Muscle layer of colon (tissue), 2 donors: Measurements from ENCODE around the gene PYGO2.

Experiments used
- H3K27ac ChIP-seq: one replicate; pipeline ENCODE4 v1.7.0; 2013; ENCODE audit warnings: low read depth, mild to moderate bottlenecking, low read length, moderate library complexity
- H3K27me3 ChIP-seq, 2 donors: one replicate each; pipeline ENCODE4 v1.7.0; 2013; ENCODE audit warnings: low read length in 2 of 2, mild to moderate bottlenecking in 2 of 2; ENCODE audit not compliant: insufficient read depth in 2 of 2, control insufficient read depth in 1 of 2
- H3K36me3 ChIP-seq: one replicate; pipeline ENCODE4 v1.7.0; 2013; ENCODE audit warnings: mild to moderate bottlenecking, low read length; ENCODE audit not compliant: insufficient read depth
- H3K4me1 ChIP-seq: one replicate; pipeline ENCODE4 v1.7.0; 2013; ENCODE audit warnings: mild to moderate bottlenecking, low read length; ENCODE audit not compliant: insufficient read depth
- H3K4me3 ChIP-seq, 2 donors: one replicate each; pipeline ENCODE4 v1.7.0; 2013; ENCODE audit warnings: low read length in 2 of 2, low read depth in 1 of 2, mild to moderate bottlenecking in 1 of 2, moderate library complexity in 1 of 2
- H3K9ac ChIP-seq: one replicate; pipeline ENCODE4 v1.7.0; 2013; ENCODE audit warnings: low read length
- H3K9me3 ChIP-seq: one replicate; pipeline ENCODE4 v1.7.0; 2013; ENCODE audit warnings: mild to moderate bottlenecking, low read length
- donor health status: abdominal sarcoma.
- donor health status: Adenocarcinoma of cecum.

Gene PYGO2

GRCh38 chr1:154944401-154945159 lies 17.0 kb downstream of the PYGO2 start:
- H3K4me3 ChIP-seq = no peak overlapping the region
- H3K27ac ChIP-seq = peak overlapping the region; percentile 23
- peaks cover 15% of the 10 kb centered on the region for H3K4me1 ChIP-seq
- no peak overlapping the region for H3K9ac ChIP-seq
- peaks cover 38% of the 10 kb centered on the region for H3K36me3 ChIP-seq
- no peaks in the 10 kb centered on the region for H3K9me3 ChIP-seq
- no peaks in the 10 kb centered on the region for H3K27me3 ChIP-seq

- Histone ChIP-seq H3K27ac (peak overlapping the region; percentile 23), H3K4me1 (peaks cover 15% of the 10 kb centered on the region), H3K9me3 (no peaks in the 10 kb centered on the region), H3K27me3 (no peaks in the 10 kb centered on the region), H3K36me3 (peaks cover 37% of the 10 kb centered on the region), H3K4me3 (no peak overlapping the region), H3K9ac (no peak overlapping the region)
Observed at GRCh38 chr1:154943649-154944400, 17.8 kb downstream of the PYGO2 start.

GRCh38 chr1:154941333-154942013 lies 20.1 kb downstream of the PYGO2 start:
- no peak overlapping the region for H3K4me3 ChIP-seq
- no peak overlapping the region for H3K9ac ChIP-seq
- H3K27me3 ChIP-seq = no peaks in the 10 kb centered on the region
- peaks cover 20% of the 10 kb centered on the region for H3K36me3 ChIP-seq
- no peak overlapping the region for H3K27ac ChIP-seq
- no peaks in the 10 kb centered on the region for H3K9me3 ChIP-seq
- peaks cover 22% of the 10 kb centered on the region for H3K4me1 ChIP-seq

- no peak overlapping the region for H3K9ac ChIP-seq
- no peaks in the 10 kb centered on the region for H3K27me3 ChIP-seq
- no peak overlapping the region for H3K4me3 ChIP-seq
- H3K9me3 ChIP-seq = no peaks in the 10 kb centered on the region
- no peak overlapping the region for H3K27ac ChIP-seq
- peaks cover 25% of the 10 kb centered on the region for H3K4me1 ChIP-seq
- H3K36me3 ChIP-seq = peaks cover 18% of the 10 kb centered on the region
Observed at GRCh38 chr1:154940651-154941194, 20.9 kb downstream of the PYGO2 start.

GRCh38 chr1:154940213-154940560 lies 21.4 kb downstream of the PYGO2 start:
- Histone ChIP-seq H3K4me1 (peaks cover 31% of the 10 kb centered on the region), H3K27ac (no peak overlapping the region), H3K27me3 (no peaks in the 10 kb centered on the region), H3K36me3 (peaks cover 13% of the 10 kb centered on the region), H3K9ac (no peak overlapping the region), H3K4me3 (no peak overlapping the region), H3K9me3 (no peaks in the 10 kb centered on the region)

GRCh38 chr1:154938604-154939399 lies 22.8 kb downstream of the PYGO2 start:
- H3K27me3 ChIP-seq = no peaks in the 10 kb centered on the region
- H3K27ac ChIP-seq = peak overlapping the region; percentile 100
- H3K9me3 ChIP-seq = no peaks in the 10 kb centered on the region
- H3K9ac ChIP-seq = no peak overlapping the region
- H3K36me3 ChIP-seq = no peaks in the 10 kb centered on the region
- H3K4me1 ChIP-seq = peaks cover 26% of the 10 kb centered on the region
- H3K4me3 ChIP-seq = no peak overlapping the region

GRCh38 chr1:154937988-154938386 lies 23.6 kb downstream of the PYGO2 start:
- Histone ChIP-seq H3K27me3 (no peaks in the 10 kb centered on the region), H3K27ac (peak overlapping the region; percentile 100), H3K36me3 (no peaks in the 10 kb centered on the region), H3K4me3 (peak overlapping the region in 1 of 2 donors; percentile 75), H3K4me1 (peaks cover 19% of the 10 kb centered on the region), H3K9ac (peak overlapping the region; percentile 42), H3K9me3 (no peaks in the 10 kb centered on the region)

- Histone ChIP-seq H3K9me3 (no peaks in the 10 kb centered on the region), H3K36me3 (no peaks in the 10 kb centered on the region), H3K4me1 (peaks cover 19% of the 10 kb centered on the region), H3K27me3 (no peaks in the 10 kb centered on the region), H3K4me3 (peak overlapping the region; percentile 70 to 75), H3K27ac (peak overlapping the region; percentile 100), H3K9ac (peak overlapping the region; percentile 42)
Observed at GRCh38 chr1:154937085-154937987, 24.2 kb downstream of the PYGO2 start.

- Histone ChIP-seq H3K36me3 (no peaks in the 10 kb centered on the region), H3K9me3 (no peaks in the 10 kb centered on the region), H3K4me1 (peaks cover 19% of the 10 kb centered on the region), H3K27ac (peak within 1 kb of the TSS; percentile 100), H3K4me3 (peak within 1 kb of the TSS; percentile 70 to 75), H3K9ac (peak within 1 kb of the TSS; percentile 42), H3K27me3 (no peaks in the 10 kb centered on the region)
Observed at GRCh38 chr1:154936555-154937084, 25.0 kb downstream of the PYGO2 start, which contains the start of gene PMVK. Gene PMVK (minus strand): TSS chr1:154936719. CDS start chr1:154936685, 34 bp downstream.
